KOPT-K1 (cell line): ENCODE measurements around the gene EIF5.
"Not testable (repeated sequence)": the region's sequence is repeated elsewhere in the genome, so short reads cannot be mapped to it uniquely, and the experiment has no call there.

Experiments
- H3K27ac ChIP-seq: fragments of 200-600 bp; sonication (generic); 2 replicates; pipeline ENCODE4 v1.5.1; 2016; ENCODE audit warnings: antibody characterized with exemption, mild to moderate bottlenecking, low read depth, low read length; ENCODE audit not compliant: poor library complexity, severe bottlenecking
- H3K36me3 ChIP-seq: fragments of 200-600 bp; sonication (generic); 2 replicates; pipeline ENCODE4 v1.5.1; 2017; ENCODE audit warnings: antibody characterized with exemption, mild to moderate bottlenecking, low read length, moderate library complexity; ENCODE audit not compliant: insufficient read depth
- H3K9me3 ChIP-seq: fragments of 200-600 bp; sonication (generic); 2 replicates; pipeline ENCODE4 v1.5.1; 2017; ENCODE audit warnings: antibody characterized with exemption, low read length, mild to moderate bottlenecking; ENCODE audit not compliant: insufficient read depth, poor library complexity, severe bottlenecking

The EIF5 gene

GRCh38 chr14:103340480-103341212, 6.6 kb downstream of the EIF5 start:
- no peak overlapping the region for H3K27ac ChIP-seq
- H3K9me3 ChIP-seq: no peaks in the 10 kb centered on the region
- peaks cover 97% of the 10 kb centered on the region for H3K36me3 ChIP-seq

- no peaks in the 10 kb centered on the region for H3K9me3 ChIP-seq
- no peak overlapping the region for H3K27ac ChIP-seq
- peaks cover 89% of the 10 kb centered on the region for H3K36me3 ChIP-seq
These were observed 7.5 kb downstream of the EIF5 start for GRCh38 chr14:103341250-103342129.

- H3K36me3 ChIP-seq: peaks cover 71% of the 10 kb centered on the region
- no peaks in the 10 kb centered on the region for H3K9me3 ChIP-seq
These were observed 9.3 kb downstream of the EIF5 start for GRCh38 chr14:103343164-103343879.

GRCh38 chr14:103343905-103344797, 10.1 kb downstream of the EIF5 start:
- H3K9me3 ChIP-seq: no peaks in the 10 kb centered on the region
- no peak overlapping the region for H3K27ac ChIP-seq
- H3K36me3 ChIP-seq: peaks cover 62% of the 10 kb centered on the region

More at GRCh38 chr14:103343164-103343879, 9.3 kb downstream of the EIF5 start:
- no peak overlapping the region for H3K27ac ChIP-seq

GRCh38 chr14:103346286-103346685, 12.2 kb downstream of the EIF5 start:
- H3K27ac ChIP-seq: no peak overlapping the region

GRCh38 chr14:103347091-103347815, 13.2 kb downstream of the EIF5 start:
- H3K9me3 ChIP-seq: no peaks in the 10 kb centered on the region
- no peak overlapping the region for H3K27ac ChIP-seq
- peaks cover 31% of the 10 kb centered on the region for H3K36me3 ChIP-seq

More at GRCh38 chr14:103346286-103346685, 12.2 kb downstream of the EIF5 start:
- Histone ChIP-seq H3K9me3 (no peaks in the 10 kb centered on the region), H3K36me3 (peaks cover 41% of the 10 kb centered on the region)

- Histone ChIP-seq H3K27ac (no peak overlapping the region), H3K9me3 (no peaks in the 10 kb centered on the region), H3K36me3 (peaks cover 22% of the 10 kb centered on the region)
These were observed 14.1 kb downstream of the EIF5 start for GRCh38 chr14:103348154-103348553.

- no peaks in the 10 kb centered on the region for H3K9me3 ChIP-seq
- no peak overlapping the region for H3K27ac ChIP-seq
- H3K36me3 ChIP-seq: peaks cover 4% of the 10 kb centered on the region
These were observed 15.9 kb downstream of the EIF5 start for GRCh38 chr14:103349982-103350381.

- Histone ChIP-seq H3K9me3 (no peaks in the 10 kb centered on the region), H3K27ac (no peak overlapping the region), H3K36me3 (no peaks in the 10 kb centered on the region)
These were observed 19.3 kb downstream of the EIF5 start for GRCh38 chr14:103353362-103353761.

- H3K27ac ChIP-seq: no peak overlapping the region
- no peaks in the 10 kb centered on the region for H3K36me3 ChIP-seq
- H3K9me3 ChIP-seq: no peaks in the 10 kb centered on the region
These were observed 20.1 kb downstream of the EIF5 start for GRCh38 chr14:103354141-103354540.

GRCh38 chr14:103356024-103356682, 22.1 kb downstream of the EIF5 start:
- H3K36me3 ChIP-seq: no peaks in the 10 kb centered on the region
- no peak overlapping the region for H3K27ac ChIP-seq

GRCh38 chr14:103357552-103357951, 23.5 kb downstream of the EIF5 start:
- not testable (repeated sequence) for H3K36me3 ChIP-seq, H3K27ac ChIP-seq, H3K9me3 ChIP-seq

More at GRCh38 chr14:103356024-103356682, 22.1 kb downstream of the EIF5 start:
- H3K9me3 ChIP-seq: no peaks in the 10 kb centered on the region

GRCh38 chr14:103360548-103360947, 26.5 kb downstream of the EIF5 start:
- no peaks in the 10 kb centered on the region for H3K36me3 ChIP-seq
- H3K9me3 ChIP-seq: peaks cover 21% of the 10 kb centered on the region
- no peak overlapping the region for H3K27ac ChIP-seq
